Loucy (cell line): ENCODE results near the gene PGP.

ENCODE experiments used
- H2AFZ ChIP-seq: fragments of 200-600 bp; sonication (generic); 2 replicates; pipeline ENCODE4 v1.6.0; 2016; ENCODE audit warnings: antibody characterized with exemption, mild to moderate bottlenecking, low read length, moderate library complexity
- H3F3A ChIP-seq: fragments of 200-600 bp; 2 replicates; pipeline ENCODE4 v1.6.0; 2016; ENCODE audit warnings: antibody characterized with exemption, low read depth, mild to moderate bottlenecking
- H3K27me3 ChIP-seq: fragments of 200-600 bp; sonication (generic); 2 replicates; pipeline ENCODE4 v1.6.1; 2014; ENCODE audit warnings: low read length, mild to moderate bottlenecking; ENCODE audit not compliant: insufficient read depth, poor library complexity, severe bottlenecking
- H3K36me3 ChIP-seq: fragments of 200-600 bp; sonication (generic); 2 replicates; pipeline ENCODE4 v1.6.1; 2016; ENCODE audit warnings: low read length; ENCODE audit not compliant: insufficient read depth
- H3K4me1 ChIP-seq: fragments of 200-600 bp; sonication (generic); 2 replicates; pipeline ENCODE4 v1.5.1; 2014; ENCODE audit warnings: low read length, mild to moderate bottlenecking; ENCODE audit not compliant: insufficient read depth, poor library complexity, severe bottlenecking
- H3K4me2 ChIP-seq: fragments of 200-600 bp; sonication (generic); 2 replicates; pipeline ENCODE4 v1.6.0; 2014; ENCODE audit warnings: antibody characterized with exemption, low read length, low read depth, mild to moderate bottlenecking; ENCODE audit not compliant: poor library complexity, severe bottlenecking
- H3K4me3 ChIP-seq: fragments of 200-600 bp; sonication (generic); 2 replicates; pipeline ENCODE4 v1.5.1; 2014; ENCODE audit warnings: low read length, mild to moderate bottlenecking, mixed read lengths; ENCODE audit not compliant: poor library complexity, severe bottlenecking
- H3K79me2 ChIP-seq: fragments of 200-600 bp; sonication (generic); 2 replicates; pipeline ENCODE4 v1.6.1; 2014; ENCODE audit warnings: low read length; ENCODE audit not compliant: insufficient read depth
- H3K9ac ChIP-seq: fragments of 200-600 bp; sonication (generic); 2 replicates; pipeline ENCODE4 v1.6.0; 2014; ENCODE audit warnings: mild to moderate bottlenecking, low read depth, low read length, moderate library complexity; ENCODE audit not compliant: poor library complexity, severe bottlenecking
- H3K9me2 ChIP-seq: fragments of 200-600 bp; sonication (generic); replicated peaks from 2 replicates; pipeline ENCODE4 v1.6.1; 2016; ENCODE audit warnings: low read depth, low read length, mixed read lengths
- H3K9me3 ChIP-seq: fragments of 200-600 bp; sonication (generic); 2 replicates; pipeline ENCODE4 v1.6.1; 2014; ENCODE audit warnings: mild to moderate bottlenecking, antibody characterized with exemption, low read length, low read depth; ENCODE audit not compliant: insufficient read depth
- H4K20me1 ChIP-seq: fragments of 200-600 bp; sonication (generic); 2 replicates; pipeline ENCODE4 v1.6.0; 2014; ENCODE audit warnings: antibody characterized with exemption, low read length, mild to moderate bottlenecking; ENCODE audit not compliant: insufficient read depth, poor library complexity, severe bottlenecking
- EZH2phosphoT487 ChIP-seq: fragments of 200-600 bp; IDR thresholded peaks from 2 replicates; pipeline ENCODE4 v1.6.1; 2018; ENCODE audit warnings: antibody characterized with exemption, mild to moderate bottlenecking, moderate library complexity, borderline replicate concordance
- TF ChIP-seq, protein P1 (sequence below): fragments of 200-600 bp; sonication (generic); conservative IDR thresholded peaks from 2 replicates; pipeline ENCODE4 v1.5.1; 2014; ENCODE audit warnings: mild to moderate bottlenecking, antibody characterized with exemption, low read length

The PGP gene

DNA sequence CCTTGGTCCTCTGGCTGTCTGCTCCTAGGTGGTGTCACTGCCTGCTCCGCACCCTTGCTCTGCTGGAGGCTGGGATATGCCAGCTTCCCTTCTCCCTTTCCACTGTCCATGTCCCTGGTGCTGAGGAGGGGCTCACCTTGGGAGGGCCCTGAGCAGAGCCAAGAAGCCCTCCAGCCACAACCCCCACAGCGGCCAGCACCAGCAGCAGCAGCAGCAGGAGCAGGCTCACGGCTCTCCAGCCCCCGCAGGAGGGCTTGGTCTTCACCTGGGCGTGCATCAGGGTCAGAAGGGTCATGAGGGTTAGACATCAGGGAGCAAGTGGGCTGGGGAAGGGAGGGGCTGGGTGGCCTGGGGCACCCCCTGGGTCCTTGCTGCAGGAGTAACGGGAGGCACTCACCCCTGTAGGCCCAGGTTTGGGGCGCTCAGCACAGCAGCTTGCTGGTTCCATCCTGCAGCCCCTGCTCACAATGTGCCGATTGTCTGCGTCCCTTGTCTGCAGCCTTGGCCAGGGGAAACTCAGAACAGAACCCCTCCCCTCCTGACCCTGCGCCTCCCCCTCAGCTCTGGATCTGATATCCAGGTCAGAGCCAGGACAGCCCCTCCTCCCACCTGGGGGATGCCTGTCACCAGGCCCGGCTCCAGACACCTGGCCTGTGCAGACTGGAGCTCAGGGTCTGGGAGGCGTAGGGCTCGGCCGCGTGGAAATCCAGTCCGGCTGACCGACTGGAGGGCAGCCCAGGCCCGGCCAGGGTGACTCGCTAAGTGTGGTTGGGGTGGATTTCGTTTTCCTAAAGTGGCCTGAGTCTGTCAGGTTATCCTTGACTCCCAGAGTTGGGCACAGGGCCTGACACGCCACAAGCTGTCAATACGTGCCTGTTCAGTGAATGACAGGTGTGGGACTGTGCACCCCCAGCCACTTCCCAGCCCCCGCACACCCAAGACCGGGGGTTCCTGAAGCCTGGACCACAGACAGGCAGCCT lies 4.0 kb downstream of the PGP start, which contains the start of gene BRICD5:
BRICD5 (minus strand) TSS at position 478 of the 980 bp plus-strand sequence; CDS start at position 448, 30 bp downstream.
- Histone ChIP-seq H3K4me1 (peaks cover 5% of the 10 kb centered on the region), H3K4me3 (no peak within 1 kb of the TSS), H3F3A (no peaks in the 10 kb centered on the region), H3K27me3 (no peaks in the 10 kb centered on the region), H3K36me3 (no peaks in the 10 kb centered on the region; the same call in 1 of the 2 replicates), H3K9me3 (no peaks in the 10 kb centered on the region), H3K79me2 (peaks cover 22% of the 10 kb centered on the region), H4K20me1 (no peaks in the 10 kb centered on the region), H3K4me2 (no peak within 1 kb of the TSS), H2AFZ (no peak within 1 kb of the TSS), H3K9me2 (no peaks in the 10 kb centered on the region), H3K9ac (no peak within 1 kb of the TSS)
- TF ChIP-seq, protein P1, sequence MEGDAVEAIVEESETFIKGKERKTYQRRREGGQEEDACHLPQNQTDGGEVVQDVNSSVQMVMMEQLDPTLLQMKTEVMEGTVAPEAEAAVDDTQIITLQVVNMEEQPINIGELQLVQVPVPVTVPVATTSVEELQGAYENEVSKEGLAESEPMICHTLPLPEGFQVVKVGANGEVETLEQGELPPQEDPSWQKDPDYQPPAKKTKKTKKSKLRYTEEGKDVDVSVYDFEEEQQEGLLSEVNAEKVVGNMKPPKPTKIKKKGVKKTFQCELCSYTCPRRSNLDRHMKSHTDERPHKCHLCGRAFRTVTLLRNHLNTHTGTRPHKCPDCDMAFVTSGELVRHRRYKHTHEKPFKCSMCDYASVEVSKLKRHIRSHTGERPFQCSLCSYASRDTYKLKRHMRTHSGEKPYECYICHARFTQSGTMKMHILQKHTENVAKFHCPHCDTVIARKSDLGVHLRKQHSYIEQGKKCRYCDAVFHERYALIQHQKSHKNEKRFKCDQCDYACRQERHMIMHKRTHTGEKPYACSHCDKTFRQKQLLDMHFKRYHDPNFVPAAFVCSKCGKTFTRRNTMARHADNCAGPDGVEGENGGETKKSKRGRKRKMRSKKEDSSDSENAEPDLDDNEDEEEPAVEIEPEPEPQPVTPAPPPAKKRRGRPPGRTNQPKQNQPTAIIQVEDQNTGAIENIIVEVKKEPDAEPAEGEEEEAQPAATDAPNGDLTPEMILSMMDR = no peak
- no peak for TF ChIP-seq EZH2phosphoT487

DNA sequence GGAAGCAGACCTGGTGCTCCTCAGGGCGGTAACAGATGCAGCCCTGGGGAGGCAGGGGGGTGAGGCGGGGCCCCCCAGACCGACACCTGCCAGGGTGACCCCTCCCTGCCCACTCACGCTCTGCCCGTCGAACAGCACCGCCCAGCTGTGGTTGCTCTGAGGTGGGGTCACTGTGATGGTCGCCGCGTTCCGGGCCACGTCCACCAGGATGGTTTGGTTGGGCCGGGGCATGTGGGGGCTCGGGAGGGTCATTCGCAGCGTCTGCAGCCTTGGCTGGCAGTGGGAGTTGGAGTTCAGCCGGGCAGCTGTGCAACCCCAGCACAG lies 4.7 kb downstream of the PGP start:
- Histone ChIP-seq H3K79me2 (peaks cover 22% of the 10 kb centered on the region), H3K9me3 (no peaks in the 10 kb centered on the region), H3K4me1 (peaks cover 5% of the 10 kb centered on the region), H4K20me1 (no peaks in the 10 kb centered on the region), H3K4me2 (no peak overlapping the region), H3F3A (no peaks in the 10 kb centered on the region), H3K4me3 (no peak overlapping the region), H2AFZ (no peak overlapping the region), H3K9me2 (no peaks in the 10 kb centered on the region), H3K27me3 (no peaks in the 10 kb centered on the region), H3K9ac (no peak overlapping the region), H3K36me3 (no peaks in the 10 kb centered on the region; the same call in 1 of the 2 replicates)
- TF ChIP-seq, protein P1 = no peak
- no peak for TF ChIP-seq EZH2phosphoT487

DNA sequence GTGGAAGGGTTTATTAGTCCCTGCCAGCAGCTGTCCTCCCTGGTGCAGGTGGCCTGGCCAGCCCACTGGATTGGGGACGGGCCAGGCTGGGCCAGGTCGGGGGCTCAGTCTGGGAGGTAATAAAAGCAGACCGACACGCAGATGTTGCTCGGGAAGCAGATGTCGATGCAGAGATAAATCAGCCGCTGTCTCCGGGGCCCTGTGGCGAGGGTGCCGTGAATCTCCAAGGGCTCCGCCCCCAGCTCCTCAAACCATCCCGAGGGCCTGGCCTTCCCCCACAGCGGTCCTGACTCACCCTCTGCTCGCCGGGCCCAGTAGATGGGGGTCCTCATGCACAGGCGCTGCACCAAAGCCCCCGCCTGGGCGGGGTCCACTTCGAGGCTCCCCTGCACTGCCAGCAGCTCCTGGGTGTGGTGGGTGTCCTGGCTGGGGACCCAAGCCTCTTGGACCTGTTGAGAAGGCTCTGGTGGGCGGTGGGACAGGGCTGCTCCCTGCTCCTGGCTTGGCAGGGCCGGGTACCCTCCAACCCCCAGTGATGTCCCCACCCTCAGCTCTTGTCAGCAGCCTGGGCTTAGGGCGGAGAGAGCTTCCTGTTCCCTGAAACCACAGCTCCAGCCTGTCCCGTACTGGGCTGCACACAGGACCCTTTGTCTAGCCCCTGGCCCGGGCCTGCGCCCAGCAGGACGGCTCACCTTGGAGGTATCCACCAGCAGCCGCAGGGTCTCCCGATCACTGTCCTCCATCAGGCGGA lies 5.2 kb downstream of the PGP start:
- no peak for TF ChIP-seq EZH2phosphoT487
- TF ChIP-seq, protein P1 = no peak
- no peaks in the 10 kb centered on the region for H4K20me1 ChIP-seq
- no peak overlapping the region for H2AFZ ChIP-seq
- H3K9ac ChIP-seq = no peak overlapping the region
- no peaks in the 10 kb centered on the region for H3F3A ChIP-seq
- no peak overlapping the region for H3K4me2 ChIP-seq
- H3K36me3 ChIP-seq = no peaks in the 10 kb centered on the region; the same call in 1 of the 2 replicates
- H3K9me3 ChIP-seq = no peaks in the 10 kb centered on the region
- peaks cover 22% of the 10 kb centered on the region for H3K79me2 ChIP-seq
- H3K27me3 ChIP-seq = no peaks in the 10 kb centered on the region
- H3K4me3 ChIP-seq = no peak overlapping the region
- H3K9me2 ChIP-seq = no peaks in the 10 kb centered on the region
- H3K4me1 ChIP-seq = peaks cover 5% of the 10 kb centered on the region
